ENCODE results near the gene BCO1.
"Not testable (repeated sequence)": the region's sequence is repeated elsewhere in the genome, so short reads cannot be mapped to it uniquely, and the experiment has no call there.

The BCO1 gene

GRCh38 chr16:81219151-81219550 is 19.3 kb upstream of the BCO1 start:
- Histone ChIP-seq H3K9me3 (ENCODE audit: insufficient read depth, low read length) (no peaks in the 10 kb centered on the region), H3K9ac (ENCODE audit: insufficient read length, low read depth) (no peak overlapping the region), H3K27me3 (ENCODE audit: insufficient read depth, insufficient read length) (no peaks in the 10 kb centered on the region), H3K4me1 (ENCODE audit: insufficient read depth, insufficient read length) (peaks cover 5% of the 10 kb centered on the region), H3K36me3 (ENCODE audit: insufficient read depth, insufficient read length, low read length) (no peaks in the 10 kb centered on the region), H3K4me3 (ENCODE audit: insufficient read length, low read depth) (no peak overlapping the region)
- DNase-seq (ENCODE audit: low read depth, low spot score), result no peak
- TF ChIP-seq SUZ12 (IDR thresholded peaks at IDR 0.05; ENCODE audit: extremely low read depth, insufficient read depth, insufficient read length) (no peak), YY1 (IDR thresholded peaks at IDR 0.05; ENCODE audit: insufficient read depth, insufficient read length) (no peak), ZNF274 (IDR thresholded peaks at IDR 0.05; ENCODE audit: low read depth, low read length) (no peak)

DNA sequence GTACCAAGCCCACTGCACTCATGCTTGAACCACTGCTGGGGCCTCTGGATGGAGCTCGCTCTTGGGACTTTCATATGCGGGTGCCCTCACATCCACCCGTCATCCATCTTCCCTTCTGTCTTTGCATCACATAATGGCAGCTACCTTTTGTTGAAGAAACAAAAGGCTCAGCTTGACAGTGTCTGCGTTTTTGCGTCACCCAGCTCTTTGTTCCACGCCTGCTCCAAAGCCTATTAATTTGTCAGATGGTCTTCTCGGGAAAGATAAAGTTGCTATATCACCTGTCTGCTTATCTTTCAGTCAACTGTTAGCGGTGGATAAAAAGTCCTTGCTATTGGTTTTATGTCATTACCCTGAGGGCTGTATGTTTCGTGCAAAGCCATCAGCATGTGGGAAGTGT is 18.1 kb upstream of the BCO1 start:
- Histone ChIP-seq H3K36me3 (ENCODE audit: insufficient read depth, insufficient read length, low read length) (no peaks in the 10 kb centered on the region), H3K9me3 (ENCODE audit: insufficient read depth, low read length) (no peaks in the 10 kb centered on the region), H3K4me3 (ENCODE audit: insufficient read length, low read depth) (no peak overlapping the region), H3K4me1 (ENCODE audit: insufficient read depth, insufficient read length) (peaks cover 5% of the 10 kb centered on the region), H3K9ac (ENCODE audit: insufficient read length, low read depth) (no peak overlapping the region), H3K27me3 (ENCODE audit: insufficient read depth, insufficient read length) (no peaks in the 10 kb centered on the region)
- TF ChIP-seq YY1 (IDR thresholded peaks at IDR 0.05; ENCODE audit: insufficient read depth, insufficient read length) (no peak), ZNF274 (IDR thresholded peaks at IDR 0.05; ENCODE audit: low read depth, low read length) (no peak)
- no peak for DNase-seq (ENCODE audit: low read depth, low spot score)

GRCh38 chr16:81221731-81222130 is 16.8 kb upstream of the BCO1 start:
- TF ChIP-seq ZNF274 (IDR thresholded peaks at IDR 0.05; ENCODE audit: low read depth, low read length), result no peak
- TF ChIP-seq SUZ12 (IDR thresholded peaks at IDR 0.05; ENCODE audit: extremely low read depth, insufficient read depth, insufficient read length), result no peak
- no peak for TF ChIP-seq YY1 (IDR thresholded peaks at IDR 0.05; ENCODE audit: insufficient read depth, insufficient read length)
- no peaks in the 10 kb centered on the region for H3K27me3 ChIP-seq (ENCODE audit: insufficient read depth, insufficient read length)
- H3K9ac ChIP-seq (ENCODE audit: insufficient read length, low read depth), result no peak overlapping the region
- peaks cover 5% of the 10 kb centered on the region for H3K4me1 ChIP-seq (ENCODE audit: insufficient read depth, insufficient read length)
- no peaks in the 10 kb centered on the region for H3K9me3 ChIP-seq (ENCODE audit: insufficient read depth, low read length)
- H3K36me3 ChIP-seq (ENCODE audit: insufficient read depth, insufficient read length, low read length), result no peaks in the 10 kb centered on the region
- H3K4me3 ChIP-seq (ENCODE audit: insufficient read length, low read depth), result no peak overlapping the region
- DNase-seq (ENCODE audit: low read depth, low spot score), result no peak

DNA sequence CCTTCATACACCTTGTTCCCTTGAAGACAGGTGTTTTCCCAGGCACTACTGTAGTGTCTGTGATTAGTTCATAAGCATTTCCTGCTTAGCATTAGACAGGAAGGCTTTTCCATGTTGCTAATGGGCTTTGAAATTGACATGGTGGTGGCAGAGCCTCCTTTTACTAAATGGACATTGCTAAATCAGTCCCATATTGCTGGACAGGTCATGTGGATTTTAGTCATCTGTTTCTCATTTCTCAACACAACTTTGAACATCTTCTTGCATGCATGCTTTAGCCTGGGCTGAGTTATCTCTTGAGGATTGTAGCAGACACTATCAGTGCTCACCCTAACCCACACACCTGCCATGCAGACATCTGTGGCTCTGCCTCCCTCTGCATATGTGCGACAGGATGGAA is 13.7 kb upstream of the BCO1 start:
- no peak overlapping the region for H3K9ac ChIP-seq (ENCODE audit: insufficient read length, low read depth)
- H3K9me3 ChIP-seq (ENCODE audit: insufficient read depth, low read length), result no peaks in the 10 kb centered on the region
- TF ChIP-seq YY1 (IDR thresholded peaks at IDR 0.05; ENCODE audit: insufficient read depth, insufficient read length), result no peak
- no peak for TF ChIP-seq ZNF274 (IDR thresholded peaks at IDR 0.05; ENCODE audit: low read depth, low read length)
- no peak for TF ChIP-seq SUZ12 (IDR thresholded peaks at IDR 0.05; ENCODE audit: extremely low read depth, insufficient read depth, insufficient read length)
- peaks cover 4% of the 10 kb centered on the region for H3K27me3 ChIP-seq (ENCODE audit: insufficient read depth, insufficient read length)
- no peaks in the 10 kb centered on the region for H3K36me3 ChIP-seq (ENCODE audit: insufficient read depth, insufficient read length, low read length)
- no peak overlapping the region for H3K4me3 ChIP-seq (ENCODE audit: insufficient read length, low read depth)
- no peak for DNase-seq (ENCODE audit: low read depth, low spot score)
- H3K4me1 ChIP-seq (ENCODE audit: insufficient read depth, insufficient read length), result peaks cover 5% of the 10 kb centered on the region

- H3K27me3 ChIP-seq (ENCODE audit: insufficient read depth, insufficient read length); H3K9ac ChIP-seq (ENCODE audit: insufficient read length, low read depth); DNase-seq (ENCODE audit: low read depth, low spot score); H3K4me1 ChIP-seq (ENCODE audit: insufficient read depth, insufficient read length); H3K9me3 ChIP-seq (ENCODE audit: insufficient read depth, low read length); H3K36me3 ChIP-seq (ENCODE audit: insufficient read depth, insufficient read length, low read length); H3K4me3 ChIP-seq (ENCODE audit: insufficient read length, low read depth): not testable (repeated sequence)
These were observed 12.8 kb upstream of the BCO1 start for GRCh38 chr16:81225697-81226096.

GRCh38 chr16:81227785-81228184 is 10.7 kb upstream of the BCO1 start:
- TF ChIP-seq ZNF274 (IDR thresholded peaks at IDR 0.05; ENCODE audit: low read depth, low read length) (no peak), SUZ12 (IDR thresholded peaks at IDR 0.05; ENCODE audit: extremely low read depth, insufficient read depth, insufficient read length) (no peak), YY1 (IDR thresholded peaks at IDR 0.05; ENCODE audit: insufficient read depth, insufficient read length) (no peak)

GRCh38 chr16:81229811-81230210 is 8.7 kb upstream of the BCO1 start:
- Histone ChIP-seq H3K4me1 (ENCODE audit: insufficient read depth, insufficient read length) (no peaks in the 10 kb centered on the region), H3K9me3 (ENCODE audit: insufficient read depth, low read length) (no peaks in the 10 kb centered on the region), H3K4me3 (ENCODE audit: insufficient read length, low read depth) (no peak overlapping the region), H3K27me3 (ENCODE audit: insufficient read depth, insufficient read length) (peaks cover 4% of the 10 kb centered on the region), H3K9ac (ENCODE audit: insufficient read length, low read depth) (no peak overlapping the region), H3K36me3 (ENCODE audit: insufficient read depth, insufficient read length, low read length) (no peaks in the 10 kb centered on the region)
- TF ChIP-seq YY1 (IDR thresholded peaks at IDR 0.05; ENCODE audit: insufficient read depth, insufficient read length), result no peak
- TF ChIP-seq SUZ12 (IDR thresholded peaks at IDR 0.05; ENCODE audit: extremely low read depth, insufficient read depth, insufficient read length), result no peak
- no peak for DNase-seq (ENCODE audit: low read depth, low spot score)

More at GRCh38 chr16:81227785-81228184, 10.7 kb upstream of the BCO1 start:
- H3K27me3 ChIP-seq (ENCODE audit: insufficient read depth, insufficient read length), result peaks cover 4% of the 10 kb centered on the region
- no peak overlapping the region for H3K9ac ChIP-seq (ENCODE audit: insufficient read length, low read depth)
- no peaks in the 10 kb centered on the region for H3K9me3 ChIP-seq (ENCODE audit: insufficient read depth, low read length)
- H3K36me3 ChIP-seq (ENCODE audit: insufficient read depth, insufficient read length, low read length), result no peaks in the 10 kb centered on the region
- H3K4me3 ChIP-seq (ENCODE audit: insufficient read length, low read depth), result no peak overlapping the region
- DNase-seq (ENCODE audit: low read depth, low spot score), result no peak
- H3K4me1 ChIP-seq (ENCODE audit: insufficient read depth, insufficient read length), result no peaks in the 10 kb centered on the region

DNA sequence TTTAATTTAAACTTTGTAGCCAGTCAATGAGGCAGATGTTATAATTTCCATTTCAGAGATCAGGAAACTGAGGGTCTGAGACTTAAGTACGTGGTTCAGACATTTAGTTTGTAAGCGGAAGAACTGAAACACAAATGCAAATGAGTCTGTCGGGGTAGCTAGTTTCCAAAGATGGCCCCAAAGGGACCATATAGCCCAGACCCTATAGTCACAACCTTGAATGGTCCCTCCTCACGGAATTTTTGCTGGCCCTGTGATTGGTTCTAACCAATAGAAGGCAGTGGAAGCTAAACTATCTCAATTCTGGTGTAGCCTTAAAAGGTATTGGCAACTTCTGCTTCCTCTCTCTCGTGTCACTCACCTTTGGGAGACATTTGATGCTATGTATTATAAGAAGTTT is 7.5 kb upstream of the BCO1 start:
- no peak overlapping the region for H3K9ac ChIP-seq (ENCODE audit: insufficient read length, low read depth)
- DNase-seq (ENCODE audit: low read depth, low spot score), result no peak
- H3K36me3 ChIP-seq (ENCODE audit: insufficient read depth, insufficient read length, low read length), result no peaks in the 10 kb centered on the region
- H3K4me1 ChIP-seq (ENCODE audit: insufficient read depth, insufficient read length), result no peaks in the 10 kb centered on the region
- H3K9me3 ChIP-seq (ENCODE audit: insufficient read depth, low read length), result no peaks in the 10 kb centered on the region
- H3K27me3 ChIP-seq (ENCODE audit: insufficient read depth, insufficient read length), result peaks cover 4% of the 10 kb centered on the region
- no peak overlapping the region for H3K4me3 ChIP-seq (ENCODE audit: insufficient read length, low read depth)
- TF ChIP-seq YY1 (IDR thresholded peaks at IDR 0.05; ENCODE audit: insufficient read depth, insufficient read length), result no peak
- TF ChIP-seq SUZ12 (IDR thresholded peaks at IDR 0.05; ENCODE audit: extremely low read depth, insufficient read depth, insufficient read length), result no peak

Data from NT2/D1 (cell line).